Activated B cell treated with CpG ODN at 0.5 μM for 24 hours (primary cell): ENCODE measurements around the gene PLXNC1. TPM values are rescaled to one million over a fixed set of nuclear protein-coding genes. Genes with fewer than 3 reads are reported as not detected.

ENCODE experiments used
- ATAC-seq: fragments of 200-7000 bp; cut with Tn5 transposase; one replicate; pipeline ENCODE4 v1.10.0; 2021; ENCODE audit warnings: low read depth, mild to moderate bottlenecking, moderate library complexity
- CTCF ChIA-PET: fragments of 350-600 bp; sonication (Branson Sonifier 250); formaldehyde crosslinking; loops from one replicate; lab custom pipeline; 2021; ENCODE audit warnings: antibody characterized with exemption; lab: Charles Lee
- POLR2A ChIA-PET: fragments of 350-600 bp; sonication (Branson Sonifier 250); formaldehyde crosslinking; loops from one replicate; lab custom pipeline; 2021; ENCODE audit warnings: antibody characterized with exemption; lab: Charles Lee
- DNase-seq: peaks from one replicate; pipeline ENCODE4 v3.0.0; 2022
- H3K27ac Mint-ChIP-seq: one replicate; pipeline ENCODE4 v1.8.0; 2020; ENCODE audit warnings: mixed read lengths
- H3K27me3 Mint-ChIP-seq: one replicate; pipeline ENCODE4 v1.8.0; 2021; ENCODE audit warnings: mixed read lengths
- H3K36me3 Mint-ChIP-seq: one replicate; pipeline ENCODE4 v1.8.0; 2021; ENCODE audit warnings: low read depth, mixed read lengths
- H3K4me1 Mint-ChIP-seq: one replicate; pipeline ENCODE4 v1.8.0; 2021; ENCODE audit warnings: mixed read lengths
- H3K4me3 Mint-ChIP-seq: one replicate; pipeline ENCODE4 v1.8.0; 2020; ENCODE audit warnings: mild to moderate bottlenecking, mixed read lengths
- H3K9me3 Mint-ChIP-seq: one replicate; pipeline ENCODE4 v1.8.0; 2020; ENCODE audit warnings: mixed read lengths
- CTCF ChIP-seq: fragments of 200-600 bp; IDR thresholded peaks from one replicate; pipeline ENCODE4 v1.8.0; 2022; ENCODE audit warnings: antibody characterized with exemption, mild to moderate bottlenecking
- intact Hi-C: fragments of 100-400 bp; cut with micrococcal nuclease; formaldehyde crosslinking; loops from one replicate; pipeline ENCODE4 v1.15.1; 2024
- total RNA-seq: library from RNA; stranded (reverse); gene quantifications from 2 replicates; pipeline ENCODE4 v1.2.3, GENCODE V29; 2022

The PLXNC1 gene
- total RNA-seq, 1 donor from 2014 or later: 30.9 TPM

- no peaks in the 10 kb centered on the region for H3K9me3 Mint-ChIP-seq
- CTCF ChIA-PET: no interaction called here
- DNase-seq: no peak
- H3K4me1 Mint-ChIP-seq: peaks cover 79% of the 10 kb centered on the region
- intact Hi-C loops: loop anchor here (10.0 kb wide), 2 partner anchors 590 to 690 kb away; partner anchors contain the start of genes CRADD and SOCS2
- H3K36me3 Mint-ChIP-seq: peaks cover 46% of the 10 kb centered on the region
- TF ChIP-seq CTCF: no peak
- peak overlapping the region; percentile 24 for H3K27ac Mint-ChIP-seq
- no peaks in the 10 kb centered on the region for H3K27me3 Mint-ChIP-seq
- ATAC-seq: no peak
- H3K4me3 Mint-ChIP-seq: no peak overlapping the region
- POLR2A ChIA-PET: no interaction called here
These were observed 116.5 kb downstream of the PLXNC1 start for GRCh38 chr12:94264736-94265485.

GRCh38 chr12:94265539-94265938 is 117.2 kb downstream of the PLXNC1 start:
- peak overlapping the region; percentile 90 for H3K27ac Mint-ChIP-seq
- DNase-seq (no peak), ATAC-seq (no peak)
- no peaks in the 10 kb centered on the region for H3K27me3 Mint-ChIP-seq
- no peak for TF ChIP-seq CTCF
- H3K9me3 Mint-ChIP-seq: no peaks in the 10 kb centered on the region
- peaks cover 42% of the 10 kb centered on the region for H3K36me3 Mint-ChIP-seq
- intact Hi-C loops: loop anchor here (10.0 kb wide), 2 partner anchors 591 to 691 kb away; partner anchors contain the start of genes CRADD and SOCS2
- H3K4me3 Mint-ChIP-seq: no peak overlapping the region
- CTCF ChIA-PET: no interaction called here
- POLR2A ChIA-PET: no interaction called here
- H3K4me1 Mint-ChIP-seq: peaks cover 85% of the 10 kb centered on the region

- ATAC-seq (no peak), DNase-seq (no peak)
- no peaks in the 10 kb centered on the region for H3K27me3 Mint-ChIP-seq
- ChIA-PET CTCF (no interaction called here), POLR2A (interaction anchor here (1.0 kb wide), 1 partner anchor 117 kb away, joined by 4 read pairs; no protein-coding TSS in a partner anchor)
- no peak for TF ChIP-seq CTCF
- peak overlapping the region; percentile 90 for H3K27ac Mint-ChIP-seq
- intact Hi-C loops: loop anchor here (2.0 to 10.0 kb wide), 3 partner anchors 15 to 691 kb away; partner anchors contain the start of genes CRADD and SOCS2
- no peaks in the 10 kb centered on the region for H3K9me3 Mint-ChIP-seq
- H3K36me3 Mint-ChIP-seq: peaks cover 38% of the 10 kb centered on the region
- peaks cover 87% of the 10 kb centered on the region for H3K4me1 Mint-ChIP-seq
- no peak overlapping the region for H3K4me3 Mint-ChIP-seq
These were observed 117.8 kb downstream of the PLXNC1 start for GRCh38 chr12:94265966-94266745.

- H3K27ac Mint-ChIP-seq: peak overlapping the region; percentile 90
These were observed 118.6 kb downstream of the PLXNC1 start for GRCh38 chr12:94266796-94267536.

More at GRCh38 chr12:94266796-94267536, 118.6 kb downstream of the PLXNC1 start:
- TF ChIP-seq CTCF: no peak
- ATAC-seq (no peak), DNase-seq (no peak)
- POLR2A ChIA-PET: interaction anchor here (1.0 to 1.7 kb wide), 2 partner anchors 59 to 117 kb away, joined by 4 to 13 read pairs; no protein-coding TSS in a partner anchor
- H3K36me3 Mint-ChIP-seq: peaks cover 44% of the 10 kb centered on the region
- intact Hi-C loops: loop anchor here (1.0 to 10.0 kb wide), 4 partner anchors 14 to 692 kb away; partner anchors contain the start of genes CRADD and SOCS2
- H3K9me3 Mint-ChIP-seq: no peaks in the 10 kb centered on the region
- no peaks in the 10 kb centered on the region for H3K27me3 Mint-ChIP-seq
- CTCF ChIA-PET: no interaction called here
- peaks cover 91% of the 10 kb centered on the region for H3K4me1 Mint-ChIP-seq
- peak overlapping the region; percentile 69 for H3K4me3 Mint-ChIP-seq
